Right ventricle myocardium inferior (tissue), 1 donor: Measurements from ENCODE around the gene POLR2A. TPM values are rescaled to one million over a fixed set of nuclear protein-coding genes. Genes with fewer than 3 reads are reported as not detected.
"Not testable (repeated sequence)": the region's sequence is repeated elsewhere in the genome, so short reads cannot be mapped to it uniquely, and the experiment has no call there.

Experiments
- ATAC-seq: fragments of 200-7000 bp; cut with Tn5 transposase; one replicate; pipeline ENCODE4 v1.9.1; 2020; ENCODE audit warnings: mild to moderate bottlenecking, moderate library complexity
- DNase-seq: peaks from one replicate; pipeline ENCODE4 v3.0.0; 2021; ENCODE audit errors: missing footprints
- intact Hi-C: fragments of 100-400 bp; cut with DNase I; formaldehyde crosslinking; loops from one replicate; pipeline ENCODE4 v1.11.0; 2022
- total RNA-seq: library from RNA; stranded (reverse); fragmentation: NEBNext Ultra II Directional; extraction: Animal tissue kit (Norgen Biotek cat#: 25700); gene quantifications from one replicate; pipeline ENCODE4 v1.2.1, GENCODE V29; 2021
- donor health status: DM: no; HTN: yes; CAD: no; lungs with severe emphysema.

POLR2A gene
- total RNA-seq, 1 donor from 2014 or later = 36.4 TPM

GRCh38 chr17:7475764-7476422 lies 8.3 kb upstream of the POLR2A start:
- DNase-seq = peak; percentile 79
- intact Hi-C loops = no loop called here
- ATAC-seq = peak; percentile 58

GRCh38 chr17:7476494-7476893 lies 7.7 kb upstream of the POLR2A start:
- DNase-seq (no peak), ATAC-seq (no peak)
- intact Hi-C loops = no loop called here

GRCh38 chr17:7476951-7477350 lies 7.2 kb upstream of the POLR2A start:
- intact Hi-C loops = no loop called here
- DNase-seq (no peak), ATAC-seq (no peak)

- peak; percentile 79 for DNase-seq
- intact Hi-C loops = loop anchor here (2.0 kb wide), 1 partner anchor 41 kb away; no protein-coding TSS in a partner anchor
- ATAC-seq = peak; percentile 15
Observed at GRCh38 chr17:7477392-7478275, 6.5 kb upstream of the POLR2A start.

GRCh38 chr17:7478276-7479212 lies 5.6 kb upstream of the POLR2A start:
- DNase-seq = no peak
- peak; percentile 18 for ATAC-seq
- intact Hi-C loops = loop anchor here (2.0 kb wide), 1 partner anchor 42 kb away; no protein-coding TSS in a partner anchor

- intact Hi-C loops = loop anchor here (2.0 to 10.0 kb wide), 3 partner anchors 43 to 673 kb away; partner anchors contain the start of gene PER1
- ATAC-seq (peak; percentile 6), DNase-seq (peak; percentile 83)
Observed at GRCh38 chr17:7479213-7480088, 4.7 kb upstream of the POLR2A start, which contains the start of gene ZBTB4. TSS of gene ZBTB4 (minus strand) at chr17:7479631. CDS start at chr17:7466801, 12,830 bp downstream.

- intact Hi-C loops = loop anchor here (5.0 to 10.0 kb wide), 2 partner anchors 365 to 672 kb away; partner anchors contain the start of gene PER1
- no peak for DNase-seq
- no peak for ATAC-seq
Observed at GRCh38 chr17:7480089-7480384, 4.1 kb upstream of the POLR2A start.

GRCh38 chr17:7481275-7481674 lies 2.9 kb upstream of the POLR2A start, which contains the start of gene SLC35G6:
TSS of gene SLC35G6 (plus strand) at chr17:7481446. CDS start at chr17:7481517, 71 bp downstream.
- DNase-seq, ATAC-seq: not testable (repeated sequence)
- intact Hi-C loops = loop anchor here (5.0 to 10.0 kb wide), 2 partner anchors 364 to 671 kb away; partner anchors contain the start of gene PER1

GRCh38 chr17:7481842-7482741 lies 2.1 kb upstream of the POLR2A start:
- DNase-seq, ATAC-seq: not testable (repeated sequence)
- intact Hi-C loops = loop anchor here (5.0 to 10.0 kb wide), 2 partner anchors 363 to 670 kb away; partner anchors contain the start of gene PER1

- DNase-seq, ATAC-seq: not testable (repeated sequence)
- intact Hi-C loops = loop anchor here (5.0 to 10.0 kb wide), 2 partner anchors 362 to 670 kb away; partner anchors contain the start of gene PER1
Observed at GRCh38 chr17:7482742-7483088, 1.5 kb upstream of the POLR2A start.

- peak; percentile 70 for ATAC-seq
- intact Hi-C loops = loop anchor here (2.0 to 10.0 kb wide), 6 partner anchors 45 to 669 kb away; partner anchors contain the start of genes FGF11, PER1, TMEM256 and TNFSF13
- DNase-seq = peak; percentile 96
Observed at GRCh38 chr17:7483255-7484066, 705 bp upstream of the POLR2A start.

- intact Hi-C loops = loop anchor here (2.0 to 10.0 kb wide), 7 partner anchors 46 to 667 kb away; partner anchors contain the start of genes FGF11, PER1, TMEM256 and TNFSF12
- DNase-seq (no peak), ATAC-seq (no peak)
Observed at GRCh38 chr17:7484919-7485377, 782 bp downstream of the POLR2A start.

GRCh38 chr17:7486181-7486580 lies 2.0 kb downstream of the POLR2A start:
- intact Hi-C loops = loop anchor here (5.0 to 10.0 kb wide), 2 partner anchors 61 to 359 kb away; partner anchors contain the start of gene TNFSF12
- no peak for ATAC-seq
- no peak for DNase-seq

- intact Hi-C loops = no loop called here
- DNase-seq (no peak), ATAC-seq (no peak)
Observed at GRCh38 chr17:7490144-7490543, 6.0 kb downstream of the POLR2A start.

- ATAC-seq (no peak), DNase-seq (no peak)
- intact Hi-C loops = no loop called here
Observed at GRCh38 chr17:7491583-7491982, 7.4 kb downstream of the POLR2A start.
